GM13977 (cell line): Measurements from ENCODE around the gene CADPS.

ENCODE experiments used
- DNase-seq: peaks from one replicate; pipeline ENCODE4 v3.0.0; 2012; ENCODE audit warnings: low spot score
- CTCF ChIP-seq: IDR thresholded peaks from 2 replicates; pipeline ENCODE4 v1.5.1; 2012; ENCODE audit warnings: mild to moderate bottlenecking, control low read depth; ENCODE audit not compliant: insufficient read depth; ENCODE audit errors: extremely low read depth, missing control alignments
- in situ Hi-C: fragments of 300-500 bp; cut with MboI; formaldehyde crosslinking; loops from one replicate; pipeline ENCODE4 v1.12.0; 2022; ENCODE audit warnings: low sequenced_read_pairs, low pct_unique_long_range_greater_than_20kb, mixed read lengths, inconsistent platforms; ENCODE audit not compliant: unreplicated experiment

CADPS gene

GRCh38 chr3:62859203-62859791 is 15.9 kb downstream of the CADPS start:
- in situ Hi-C loops = no loop called here
- DNase-seq = no peak
- no peak for TF ChIP-seq CTCF

GRCh38 chr3:62845996-62846395 is 29.2 kb downstream of the CADPS start:
- DNase-seq = no peak
- no peak for TF ChIP-seq CTCF
- in situ Hi-C loops = no loop called here

GRCh38 chr3:62843508-62843907 is 31.7 kb downstream of the CADPS start:
- in situ Hi-C loops = no loop called here
- TF ChIP-seq CTCF = no peak
- DNase-seq = no peak

- no peak for DNase-seq
- in situ Hi-C loops = no loop called here
Observed at GRCh38 chr3:62839748-62840147, 35.5 kb downstream of the CADPS start.

GRCh38 chr3:62837145-62837787 is 38.0 kb downstream of the CADPS start:
- DNase-seq = no peak
- in situ Hi-C loops = no loop called here
- no peak for TF ChIP-seq CTCF

More at GRCh38 chr3:62839748-62840147, 35.5 kb downstream of the CADPS start:
- TF ChIP-seq CTCF = no peak

- DNase-seq = no peak
- in situ Hi-C loops = no loop called here
- TF ChIP-seq CTCF = no peak
Observed at GRCh38 chr3:62835554-62836236, 39.5 kb downstream of the CADPS start.
